HepG2 (cell line): ENCODE measurements around the gene ASTN2. TPM values are rescaled to one million over a fixed set of nuclear protein-coding genes. Genes with fewer than 3 reads are reported as not detected.

Source experiments
- ATAC-seq: fragments of 200-7000 bp; cut with Tn5 transposase; 3 replicates; pipeline ENCODE4 v1.9.1; 2020; ENCODE audit warnings: mild to moderate bottlenecking, moderate library complexity
- BruUV-seq: library from RNA; stranded (reverse); fragments of 400-500 nt; replicated peaks from 2 replicates; lab custom pipeline; 2021; lab: Mats Ljungman, UMichigan
- CTCF ChIA-PET: fragments of 300-600 bp; formaldehyde crosslinking; extraction: SDS; loops from one replicate; lab custom pipeline; 2021; ENCODE audit warnings: low total read pairs, inconsistent platforms, low intra/inter-chr PET ratio; lab: Yijun Ruan, JAX
- POLR2A ChIA-PET: fragments of 350-600 bp; sonication (Branson Sonifier 250); formaldehyde crosslinking; loops from one replicate; lab custom pipeline; 2020; ENCODE audit warnings: antibody characterized with exemption, inconsistent platforms; lab: Yijun Ruan, JAX
- DNase-seq: peaks from one replicate; pipeline ENCODE4 v3.0.0-alpha.2; 2015; ENCODE audit warnings: low spot score
- FAIRE-seq: peaks from 3 replicates; lab custom pipeline; 2011; peaks lifted over from hg19 to GRCh38; lab: Jason Lieb, UNC
- H2AFZ ChIP-seq: one replicate; pipeline ENCODE4 v1.6.1; 2011; ENCODE audit warnings: low read length, inconsistent platforms
- H3K27ac ChIP-seq: fragments of 300-600 bp; 3 replicates; pipeline ENCODE4 v1.8.0; 2011; ENCODE audit warnings: mixed run types, mild to moderate bottlenecking, mixed read lengths, low read length, inconsistent platforms; ENCODE audit not compliant: insufficient read depth; ENCODE audit errors: extremely low read length
- H3K27me3 ChIP-seq, 2 experiments: fragments of 200-600 bp in 1 of 2; 2 replicates in 1 of 2; 3 replicates in 1 of 2; pipeline versions ENCODE4 v1.6.0 to v1.8.0; 2011; ENCODE audit warnings: low read length in 2 of 2, mild to moderate bottlenecking in 2 of 2, moderate library complexity in 2 of 2, inconsistent platforms in 1 of 2; ENCODE audit not compliant: insufficient read depth in 2 of 2, control insufficient read depth in 1 of 2
- H3K36me3 ChIP-seq, 2 experiments: fragments of 200-600 bp in 1 of 2; replicated peaks in 1 of 2; 2 replicates in 1 of 2; 3 replicates in 1 of 2; pipeline versions ENCODE4 v1.5.1 to v1.8.0; 2011; ENCODE audit warnings: low read length in 2 of 2, inconsistent platforms in 1 of 2; ENCODE audit not compliant: insufficient read depth in 2 of 2, control insufficient read depth in 1 of 2
- H3K4me1 ChIP-seq: 2 replicates; pipeline ENCODE4 v1.5.1; 2012; ENCODE audit warnings: low read length, inconsistent platforms; ENCODE audit not compliant: insufficient read depth
- H3K4me2 ChIP-seq: 2 replicates; pipeline ENCODE4 v1.6.0; 2011; ENCODE audit warnings: low read depth, low read length, inconsistent platforms
- H3K4me3 ChIP-seq, 3 experiments: fragments of 200-600 bp in 1 of 3; sonication (generic), shearing (Covaris generic) in 1 of 3; replicated peaks in 1 of 3; 2 replicates each; pipeline ENCODE4 v1.5.1; 2011 to 2016; ENCODE audit warnings: low read length in 3 of 3, inconsistent platforms in 2 of 3, low read depth in 2 of 3, mild to moderate bottlenecking in 2 of 3, control low read depth in 1 of 3, mixed read lengths in 1 of 3; ENCODE audit not compliant: insufficient read depth in 1 of 3
- H3K79me2 ChIP-seq: one replicate; pipeline ENCODE4 v1.6.1; 2011; ENCODE audit warnings: low read length, inconsistent platforms; ENCODE audit not compliant: insufficient read depth
- H3K9ac ChIP-seq: 2 replicates; pipeline ENCODE4 v1.6.0; 2011; ENCODE audit warnings: mild to moderate bottlenecking, low read depth, low read length, inconsistent platforms; ENCODE audit not compliant: insufficient read depth
- H3K9me3 ChIP-seq: 2 replicates; pipeline ENCODE4 v1.5.1; 2012; ENCODE audit warnings: mild to moderate bottlenecking, low read length
- H4K20me1 ChIP-seq: 2 replicates; pipeline ENCODE4 v1.6.0; 2011; ENCODE audit warnings: inconsistent platforms, mild to moderate bottlenecking, low read length, moderate library complexity; ENCODE audit not compliant: insufficient read depth
- AKNA ChIP-seq: sonication (generic); formaldehyde crosslinking; IDR thresholded peaks from 2 replicates; pipeline ENCODE4 v1.4.0; 2020; ENCODE audit warnings: missing genetic modification reagents, borderline replicate concordance
- DPF2 ChIP-seq: sonication (generic); formaldehyde crosslinking; IDR thresholded peaks from 2 replicates; pipeline ENCODE4 v1.4.0; 2020; ENCODE audit warnings: mild to moderate bottlenecking, low read depth, missing genetic modification reagents, borderline replicate concordance
- EP300 ChIP-seq, 3 experiments: sonication (generic) in 1 of 3; formaldehyde crosslinking in 1 of 3; IDR thresholded peaks; 2 replicates each; pipeline versions ENCODE4 v1.5.1 to v1.6.1; 2011 to 2020; ENCODE audit warnings: low read depth in 2 of 3, low read length in 2 of 3, borderline replicate concordance in 1 of 3, improper control_type of control experiment in 1 of 3, mild to moderate bottlenecking in 1 of 3, missing genetic modification reagents in 1 of 3, moderate library complexity in 1 of 3
- FOXJ3 ChIP-seq: sonication (generic); formaldehyde crosslinking; IDR thresholded peaks from 2 replicates; pipeline ENCODE4 v1.4.0; 2020; ENCODE audit warnings: missing genetic modification reagents, mild to moderate bottlenecking, borderline replicate concordance
- GFI1 ChIP-seq: sonication (generic); formaldehyde crosslinking; IDR thresholded peaks from 2 replicates; pipeline ENCODE4 v1.5.0; 2020; ENCODE audit warnings: missing genetic modification reagents, mild to moderate bottlenecking, borderline replicate concordance
- MYPOP ChIP-seq: sonication (generic); formaldehyde crosslinking; IDR thresholded peaks from 2 replicates; pipeline ENCODE4 v1.8.1; 2023; ENCODE audit warnings: mild to moderate bottlenecking, moderate library complexity, missing genetic modification reagents
- PPARG ChIP-seq: conservative IDR thresholded peaks from 2 replicates; pipeline ENCODE4 v1.6.1; 2016; ENCODE audit warnings: missing biosample characterization, missing genetic modification reagents
- RBFOX2 ChIP-seq: fragments of 200-400 bp; formaldehyde crosslinking; IDR thresholded peaks from 2 replicates; pipeline ENCODE4 v1.6.1; 2017; ENCODE audit warnings: low read depth, mild to moderate bottlenecking, low read length
- SAP130 ChIP-seq: IDR thresholded peaks from 2 replicates; pipeline ENCODE4 v1.6.1; 2016; ENCODE audit warnings: low read depth
- ZMYM3 ChIP-seq: sonication (generic); formaldehyde crosslinking; IDR thresholded peaks from 2 replicates; pipeline ENCODE4 v1.5.1; 2020; ENCODE audit warnings: mild to moderate bottlenecking, missing genetic modification reagents
- ZNF20 ChIP-seq: sonication (generic); formaldehyde crosslinking; IDR thresholded peaks from 2 replicates; pipeline ENCODE4 v1.4.0; 2020; ENCODE audit warnings: mild to moderate bottlenecking, moderate library complexity, missing genetic modification reagents
- ZNF275 ChIP-seq: sonication (generic); formaldehyde crosslinking; IDR thresholded peaks from 2 replicates; pipeline ENCODE4 v1.8.0; 2022; ENCODE audit warnings: missing genetic modification reagents, mild to moderate bottlenecking, inconsistent platforms, borderline replicate concordance
- ZNF329 ChIP-seq: sonication (generic); formaldehyde crosslinking; IDR thresholded peaks from 2 replicates; pipeline ENCODE4 v1.9.0; 2021; ENCODE audit warnings: low read depth, mild to moderate bottlenecking, missing genetic modification reagents
- ZNF614 ChIP-seq: IDR thresholded peaks from 2 replicates; pipeline ENCODE4 v1.6.1; 2018; ENCODE audit warnings: missing biosample characterization, missing genetic modification reagents, inconsistent platforms, borderline replicate concordance
- WGBS: methylation state at CpG from one replicate; pipeline ENCODE4 v1.1.6; 2017; ENCODE audit warnings: low lambda C conversion rate; 5-methylcytosine and 5-hydroxymethylcytosine counted together
- in situ Hi-C: cut with HindIII; loops from 2 replicates; pipeline ENCODE4 v1.10.0; 2017; ENCODE audit warnings: low pct_unique_long_range_greater_than_20kb; ENCODE audit not compliant: extremely low pct_ligation_motif_present
- intact Hi-C: fragments of 100-400 bp; cut with micrococcal nuclease; formaldehyde crosslinking; loops from one replicate; pipeline ENCODE4 v1.10.0; 2022; ENCODE audit not compliant: unreplicated experiment
- polyA plus RNA-seq, 8 experiments: library from polyadenylated mRNA; depleted of rRNA in 3 of 8; stranded (reverse) in 7 of 8; unstranded in 1 of 8; fragments of >200 nt; fragmentation: Illumina TruSeq in 4 of 8; extraction: Trizol in 4 of 8; gene quantifications; 2 replicates each; pipeline versions ENCODE4 v1.2.1 to v1.2.3, GENCODE V29; 2011 to 2016; ENCODE audit warnings: low read depth in 4 of 8, missing spikeins in 1 of 8, mixed read lengths in 1 of 8; ENCODE audit not compliant: insufficient read depth in 1 of 8
- total RNA-seq, 5 experiments: library from RNA; depleted of rRNA; stranded (reverse); fragments of >200 nt; fragmentation: Illumina TruSeq; extraction: Trizol; gene quantifications; 2 replicates each; pipeline ENCODE4 v1.2.3, GENCODE V29; 2016; ENCODE audit warnings: low read depth in 1 of 5

The ASTN2 gene
- total and polyA plus RNA-seq, 2 of the 13 experiments (the other 11 are each of a cell fraction or from before 2014, with no cell fraction given) = 5.2 to 13.5 TPM

- no peaks in the 10 kb centered on the region for H3K27me3 ChIP-seq
- ChIA-PET CTCF (no interaction called here), POLR2A (interaction anchor here (0.8 to 2.3 kb wide), 9 partner anchors 9 to 603 kb away, joined by 3 to 18 read pairs (median 5); no protein-coding TSS in a partner anchor)
- no peaks in the 10 kb centered on the region for H3K9me3 ChIP-seq
- in situ Hi-C loops = no loop called here
- FAIRE-seq (peak; percentile 90), DNase-seq (peak; percentile 90), ATAC-seq (peak; percentile 70)
- H3K36me3 ChIP-seq = no peaks in the 10 kb centered on the region
- intact Hi-C loops = loop anchor here (1.0 to 5.0 kb wide), 3 partner anchors 20 to 605 kb away; no protein-coding TSS in a partner anchor
- H3K9ac ChIP-seq = peak overlapping the region; percentile 64
- H4K20me1 ChIP-seq = no peaks in the 10 kb centered on the region
- 3% methylated on average over 7 of the region's 7 CpGs for WGBS
- peak overlapping the region; percentile 7 for H2AFZ ChIP-seq
- H3K27ac ChIP-seq = peak overlapping the region; percentile 91
- H3K4me2 ChIP-seq = peak overlapping the region; percentile 77
- H3K4me3 ChIP-seq = peak overlapping the region; percentile 9 to 35 (median 14); a peak in 3 of 6 replicates
- BruUV-seq = no TSS peak
- no peaks in the 10 kb centered on the region for H3K79me2 ChIP-seq
- H3K4me1 ChIP-seq = peaks cover 59% of the 10 kb centered on the region
- TF ChIP-seq FOXJ3 (peak; percentile 52; the same call in 1 of the 2 replicates), RBFOX2 (peak; percentile 38; the same call in 1 of the 2 replicates), ZNF329 (CRISPR knock-in tag) (no peak), ZNF275 (CRISPR knock-in tag) (no peak), ZNF614 (CRISPR knock-in tag) (peak; percentile 65; the same call in 1 of the 2 replicates), MYPOP (CRISPR knock-in tag) (no peak), EP300 (IDR thresholded peaks at IDR 0.05; ENCODE audit: low read depth in 2 of 2, low read length in 2 of 2) (peak in 1 of 2 experiments; percentile 70; a peak in 2 of 4 replicates), EP300 (CRISPR knock-in tag; IDR thresholded peaks at IDR 0.05; ENCODE audit: borderline replicate concordance) (0 out of 2 replicates have a peak, but pooled peaks have one; percentile 50), GFI1 (CRISPR knock-in tag) (0 out of 2 replicates have a peak, but pooled peaks have one; percentile 27), AKNA (no peak), SAP130 (peak; percentile 67), DPF2 (CRISPR knock-in tag) (no peak), ZNF20 (no peak), ZMYM3 (CRISPR knock-in tag) (no peak), PPARG (CRISPR knock-in tag) (peak; percentile 38; the same call in 1 of the 2 replicates)
These were observed 867.9 kb downstream of the ASTN2 start for GRCh38 chr9:116546711-116547581.
